ENCODE measurements around the gene ZBTB25.

The ZBTB25 gene

GRCh38 chr14:64504310-64504896 lies 765 bp upstream of the ZBTB25 start, which contains the start of gene ZBTB1:
ZBTB1 (plus strand) TSS chr14:64504770; CDS start chr14:64521505, 16,735 bp downstream.
- peak within 1 kb of the TSS; percentile 95 for H3K9ac ChIP-seq (ENCODE audit: insufficient read length, low read depth)
- DNase-seq (ENCODE audit: low read depth, low spot score): no peak

GRCh38 chr14:64502887-64503433 lies 678 bp downstream of the ZBTB25 start:
- Histone ChIP-seq H3K9me3 (ENCODE audit: insufficient read depth, low read length) (no peaks in the 10 kb centered on the region), H3K4me1 (ENCODE audit: insufficient read depth, insufficient read length) (no peaks in the 10 kb centered on the region), H3K9ac (ENCODE audit: insufficient read length, low read depth) (peak overlapping the region; percentile 95), H3K36me3 (ENCODE audit: insufficient read depth, insufficient read length, low read length) (peaks cover 8% of the 10 kb centered on the region), H3K4me3 (ENCODE audit: insufficient read length, low read depth) (peak overlapping the region; percentile 85), H3K27me3 (ENCODE audit: insufficient read depth, insufficient read length) (no peaks in the 10 kb centered on the region)
- DNase-seq (ENCODE audit: low read depth, low spot score): no peak
- no peak for TF ChIP-seq SUZ12 (IDR thresholded peaks at IDR 0.05; ENCODE audit: extremely low read depth, insufficient read depth, insufficient read length)
- TF ChIP-seq YY1 (IDR thresholded peaks at IDR 0.05; ENCODE audit: insufficient read depth, insufficient read length): no peak
- no peak for TF ChIP-seq ZNF274 (IDR thresholded peaks at IDR 0.05; ENCODE audit: low read depth, low read length)

More at GRCh38 chr14:64504310-64504896, 765 bp upstream of the ZBTB25 start, which contains the start of gene ZBTB1:
- Histone ChIP-seq H3K36me3 (ENCODE audit: insufficient read depth, insufficient read length, low read length) (peaks cover 4% of the 10 kb centered on the region), H3K9me3 (ENCODE audit: insufficient read depth, low read length) (no peaks in the 10 kb centered on the region), H3K4me3 (ENCODE audit: insufficient read length, low read depth) (peak within 1 kb of the TSS; percentile 85), H3K4me1 (ENCODE audit: insufficient read depth, insufficient read length) (no peaks in the 10 kb centered on the region), H3K27me3 (ENCODE audit: insufficient read depth, insufficient read length) (no peaks in the 10 kb centered on the region)
- TF ChIP-seq YY1 (IDR thresholded peaks at IDR 0.05; ENCODE audit: insufficient read depth, insufficient read length) (no peak), SUZ12 (IDR thresholded peaks at IDR 0.05; ENCODE audit: extremely low read depth, insufficient read depth, insufficient read length) (no peak), ZNF274 (IDR thresholded peaks at IDR 0.05; ENCODE audit: low read depth, low read length) (no peak)

- H3K4me1 ChIP-seq (ENCODE audit: insufficient read depth, insufficient read length): no peaks in the 10 kb centered on the region
- TF ChIP-seq SUZ12 (IDR thresholded peaks at IDR 0.05; ENCODE audit: extremely low read depth, insufficient read depth, insufficient read length): no peak
- no peak for TF ChIP-seq YY1 (IDR thresholded peaks at IDR 0.05; ENCODE audit: insufficient read depth, insufficient read length)
- no peak for TF ChIP-seq ZNF274 (IDR thresholded peaks at IDR 0.05; ENCODE audit: low read depth, low read length)
Observed at GRCh38 chr14:64502456-64502855, 1.2 kb downstream of the ZBTB25 start.

GRCh38 chr14:64501411-64502171 lies 2.0 kb downstream of the ZBTB25 start:
- Histone ChIP-seq H3K9ac (ENCODE audit: insufficient read length, low read depth) (peak overlapping the region; percentile 53), H3K4me3 (ENCODE audit: insufficient read length, low read depth) (no peak overlapping the region), H3K27me3 (ENCODE audit: insufficient read depth, insufficient read length) (no peaks in the 10 kb centered on the region), H3K9me3 (ENCODE audit: insufficient read depth, low read length) (no peaks in the 10 kb centered on the region), H3K4me1 (ENCODE audit: insufficient read depth, insufficient read length) (no peaks in the 10 kb centered on the region), H3K36me3 (ENCODE audit: insufficient read depth, insufficient read length, low read length) (peaks cover 19% of the 10 kb centered on the region)
- no peak for DNase-seq (ENCODE audit: low read depth, low spot score)
- TF ChIP-seq YY1 (IDR thresholded peaks at IDR 0.05; ENCODE audit: insufficient read depth, insufficient read length) (no peak), ZNF274 (IDR thresholded peaks at IDR 0.05; ENCODE audit: low read depth, low read length) (no peak), SUZ12 (IDR thresholded peaks at IDR 0.05; ENCODE audit: extremely low read depth, insufficient read depth, insufficient read length) (no peak)

More at GRCh38 chr14:64502456-64502855, 1.2 kb downstream of the ZBTB25 start:
- Histone ChIP-seq H3K9ac (ENCODE audit: insufficient read length, low read depth) (peak overlapping the region; percentile 95), H3K9me3 (ENCODE audit: insufficient read depth, low read length) (no peaks in the 10 kb centered on the region), H3K36me3 (ENCODE audit: insufficient read depth, insufficient read length, low read length) (peaks cover 13% of the 10 kb centered on the region), H3K4me3 (ENCODE audit: insufficient read length, low read depth) (peak overlapping the region; percentile 85), H3K27me3 (ENCODE audit: insufficient read depth, insufficient read length) (no peaks in the 10 kb centered on the region)
- no peak for DNase-seq (ENCODE audit: low read depth, low spot score)

- TF ChIP-seq YY1 (IDR thresholded peaks at IDR 0.05; ENCODE audit: insufficient read depth, insufficient read length): no peak
- no peak for TF ChIP-seq ZNF274 (IDR thresholded peaks at IDR 0.05; ENCODE audit: low read depth, low read length)
- no peak for TF ChIP-seq SUZ12 (IDR thresholded peaks at IDR 0.05; ENCODE audit: extremely low read depth, insufficient read depth, insufficient read length)
- no peak overlapping the region for H3K9ac ChIP-seq (ENCODE audit: insufficient read length, low read depth)
- no peak for DNase-seq (ENCODE audit: low read depth, low spot score)
Observed at GRCh38 chr14:64500088-64500487, 3.5 kb downstream of the ZBTB25 start.

DNA sequence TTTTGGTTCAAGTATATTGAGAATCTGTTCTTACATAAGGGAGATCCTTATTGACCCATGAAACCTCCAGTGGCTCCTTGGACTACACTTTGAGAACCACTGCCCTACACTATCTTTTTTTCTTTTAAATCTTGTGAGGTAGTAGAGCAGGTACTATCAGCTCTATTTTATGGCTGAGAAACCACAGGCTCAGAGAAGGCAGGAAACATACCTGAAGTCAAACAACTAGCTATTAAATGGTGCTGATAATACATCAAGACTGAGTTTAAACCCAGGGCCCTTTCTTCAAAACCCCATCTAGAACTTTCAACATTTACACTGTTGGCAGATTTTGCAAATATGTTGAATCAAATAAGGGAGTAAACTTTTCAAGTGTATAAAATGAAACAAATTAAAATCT lies 6.9 kb downstream of the ZBTB25 start:
- no peak for TF ChIP-seq ZNF274 (IDR thresholded peaks at IDR 0.05; ENCODE audit: low read depth, low read length)
- TF ChIP-seq YY1 (IDR thresholded peaks at IDR 0.05; ENCODE audit: insufficient read depth, insufficient read length): no peak
- TF ChIP-seq SUZ12 (IDR thresholded peaks at IDR 0.05; ENCODE audit: extremely low read depth, insufficient read depth, insufficient read length): no peak
- H3K27me3 ChIP-seq (ENCODE audit: insufficient read depth, insufficient read length): no peaks in the 10 kb centered on the region
- peaks cover 29% of the 10 kb centered on the region for H3K36me3 ChIP-seq (ENCODE audit: insufficient read depth, insufficient read length, low read length)
- H3K9ac ChIP-seq (ENCODE audit: insufficient read length, low read depth): no peak overlapping the region
- no peak for DNase-seq (ENCODE audit: low read depth, low spot score)
- no peaks in the 10 kb centered on the region for H3K4me1 ChIP-seq (ENCODE audit: insufficient read depth, insufficient read length)
- no peaks in the 10 kb centered on the region for H3K9me3 ChIP-seq (ENCODE audit: insufficient read depth, low read length)
- H3K4me3 ChIP-seq (ENCODE audit: insufficient read length, low read depth): no peak overlapping the region

More at GRCh38 chr14:64500088-64500487, 3.5 kb downstream of the ZBTB25 start:
- H3K27me3 ChIP-seq (ENCODE audit: insufficient read depth, insufficient read length): no peaks in the 10 kb centered on the region
- no peaks in the 10 kb centered on the region for H3K4me1 ChIP-seq (ENCODE audit: insufficient read depth, insufficient read length)
- H3K4me3 ChIP-seq (ENCODE audit: insufficient read length, low read depth): no peak overlapping the region
- no peaks in the 10 kb centered on the region for H3K9me3 ChIP-seq (ENCODE audit: insufficient read depth, low read length)
- H3K36me3 ChIP-seq (ENCODE audit: insufficient read depth, insufficient read length, low read length): peaks cover 25% of the 10 kb centered on the region

DNA sequence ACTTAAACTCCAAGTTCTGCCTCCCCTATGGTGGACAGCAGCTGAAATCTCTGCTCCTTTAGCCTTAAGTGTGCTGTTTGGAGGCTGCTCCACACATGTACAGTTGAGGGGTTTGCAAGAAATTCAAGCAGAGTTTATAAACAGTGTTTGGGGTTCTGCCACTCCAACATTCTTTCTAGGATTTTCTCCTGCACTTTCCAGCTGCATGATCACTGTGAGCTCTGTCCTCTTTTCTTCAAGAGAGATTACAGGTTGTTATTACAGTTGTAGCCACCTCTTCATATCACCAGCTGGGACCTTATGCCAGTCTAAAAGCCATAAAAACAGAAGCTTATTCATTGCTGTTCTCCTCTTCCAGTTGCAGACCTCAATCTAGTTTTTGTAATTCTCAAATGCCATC lies 8.4 kb downstream of the ZBTB25 start:
- Histone ChIP-seq H3K9me3 (ENCODE audit: insufficient read depth, low read length) (no peaks in the 10 kb centered on the region), H3K36me3 (ENCODE audit: insufficient read depth, insufficient read length, low read length) (peaks cover 37% of the 10 kb centered on the region), H3K27me3 (ENCODE audit: insufficient read depth, insufficient read length) (no peaks in the 10 kb centered on the region), H3K4me3 (ENCODE audit: insufficient read length, low read depth) (no peak overlapping the region), H3K9ac (ENCODE audit: insufficient read length, low read depth) (no peak overlapping the region), H3K4me1 (ENCODE audit: insufficient read depth, insufficient read length) (no peaks in the 10 kb centered on the region)
- DNase-seq (ENCODE audit: low read depth, low spot score): no peak
- TF ChIP-seq ZNF274 (IDR thresholded peaks at IDR 0.05; ENCODE audit: low read depth, low read length): no peak
- TF ChIP-seq YY1 (IDR thresholded peaks at IDR 0.05; ENCODE audit: insufficient read depth, insufficient read length): no peak
- no peak for TF ChIP-seq SUZ12 (IDR thresholded peaks at IDR 0.05; ENCODE audit: extremely low read depth, insufficient read depth, insufficient read length)

Measured in NT2/D1 (cell line).